ENCODE results near the gene MB.

DNA sequence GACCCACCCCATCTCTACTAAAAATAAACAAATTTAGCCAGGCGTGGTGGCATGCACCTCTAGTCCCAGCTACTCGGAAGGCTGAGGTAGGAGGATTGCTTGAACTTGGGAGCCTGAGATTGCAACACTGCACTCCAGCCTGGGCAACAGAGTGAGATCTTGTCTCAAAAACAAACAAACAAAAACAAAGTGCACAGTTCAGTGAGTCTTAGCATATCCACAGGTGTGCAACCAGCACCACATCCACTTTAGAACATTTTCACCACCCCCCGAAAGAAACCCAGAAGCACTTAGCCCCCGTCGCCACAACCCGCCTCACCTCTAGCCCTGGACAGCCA is 27.4 kb downstream of the MB start:
- TF ChIP-seq, protein P1, sequence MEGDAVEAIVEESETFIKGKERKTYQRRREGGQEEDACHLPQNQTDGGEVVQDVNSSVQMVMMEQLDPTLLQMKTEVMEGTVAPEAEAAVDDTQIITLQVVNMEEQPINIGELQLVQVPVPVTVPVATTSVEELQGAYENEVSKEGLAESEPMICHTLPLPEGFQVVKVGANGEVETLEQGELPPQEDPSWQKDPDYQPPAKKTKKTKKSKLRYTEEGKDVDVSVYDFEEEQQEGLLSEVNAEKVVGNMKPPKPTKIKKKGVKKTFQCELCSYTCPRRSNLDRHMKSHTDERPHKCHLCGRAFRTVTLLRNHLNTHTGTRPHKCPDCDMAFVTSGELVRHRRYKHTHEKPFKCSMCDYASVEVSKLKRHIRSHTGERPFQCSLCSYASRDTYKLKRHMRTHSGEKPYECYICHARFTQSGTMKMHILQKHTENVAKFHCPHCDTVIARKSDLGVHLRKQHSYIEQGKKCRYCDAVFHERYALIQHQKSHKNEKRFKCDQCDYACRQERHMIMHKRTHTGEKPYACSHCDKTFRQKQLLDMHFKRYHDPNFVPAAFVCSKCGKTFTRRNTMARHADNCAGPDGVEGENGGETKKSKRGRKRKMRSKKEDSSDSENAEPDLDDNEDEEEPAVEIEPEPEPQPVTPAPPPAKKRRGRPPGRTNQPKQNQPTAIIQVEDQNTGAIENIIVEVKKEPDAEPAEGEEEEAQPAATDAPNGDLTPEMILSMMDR (IDR thresholded peaks at IDR 0.05) = no peak
- TF ChIP-seq POLR2A (IDR thresholded peaks at IDR 0.05) = no peak
